ENCODE data around the gene DOCK9. TPM values are rescaled to one million over a fixed set of nuclear protein-coding genes. Genes with fewer than 3 reads are reported as not detected.

DOCK9 gene
- total RNA-seq, 1 donor from 2014 or later = 311 TPM

GRCh38 chr13:98889419-98890085 is 88.3 kb downstream of the DOCK9 start:
- no peak for DNase-seq (ENCODE audit: low read depth, low spot score)

GRCh38 chr13:98888890-98889279 is 89.0 kb downstream of the DOCK9 start:
- DNase-seq (ENCODE audit: low read depth, low spot score) = no peak

GRCh38 chr13:98888222-98888889 is 89.5 kb downstream of the DOCK9 start:
- DNase-seq (ENCODE audit: low read depth, low spot score) = no peak

- DNase-seq (ENCODE audit: low read depth, low spot score) = no peak
Observed at GRCh38 chr13:98886587-98887230, 91.2 kb downstream of the DOCK9 start.

GRCh38 chr13:98885600-98885999 is 92.3 kb downstream of the DOCK9 start:
- DNase-seq (ENCODE audit: low read depth, low spot score) = no peak

GRCh38 chr13:98883998-98884397 is 93.9 kb downstream of the DOCK9 start:
- no peak for DNase-seq (ENCODE audit: low read depth, low spot score)

GRCh38 chr13:98881390-98881789 is 96.5 kb downstream of the DOCK9 start:
- DNase-seq (ENCODE audit: low read depth, low spot score) = no peak

- DNase-seq (ENCODE audit: low read depth, low spot score) = no peak
Observed at GRCh38 chr13:98880677-98881076, 97.2 kb downstream of the DOCK9 start.

GRCh38 chr13:98879957-98880356 is 97.9 kb downstream of the DOCK9 start:
- DNase-seq (ENCODE audit: low read depth, low spot score) = no peak

GRCh38 chr13:98879127-98879520 is 98.7 kb downstream of the DOCK9 start:
- DNase-seq (ENCODE audit: low read depth, low spot score) = no peak

GRCh38 chr13:98878486-98879126 is 99.3 kb downstream of the DOCK9 start:
- no peak for DNase-seq (ENCODE audit: low read depth, low spot score)

GRCh38 chr13:98877936-98878335 is 99.9 kb downstream of the DOCK9 start:
- DNase-seq (ENCODE audit: low read depth, low spot score) = no peak

- no peak for DNase-seq (ENCODE audit: low read depth, low spot score)
Observed at GRCh38 chr13:98877466-98877865, 100.4 kb downstream of the DOCK9 start.

GRCh38 chr13:98875146-98875729 is 102.6 kb downstream of the DOCK9 start:
- no peak for DNase-seq (ENCODE audit: low read depth, low spot score)

- DNase-seq (ENCODE audit: low read depth, low spot score) = no peak
Observed at GRCh38 chr13:98874029-98874397, 103.9 kb downstream of the DOCK9 start.

GRCh38 chr13:98873377-98874028 is 104.4 kb downstream of the DOCK9 start:
- DNase-seq (ENCODE audit: low read depth, low spot score) = no peak

- no peak for DNase-seq (ENCODE audit: low read depth, low spot score)
Observed at GRCh38 chr13:98871727-98872126, 106.1 kb downstream of the DOCK9 start.

GRCh38 chr13:98869408-98870090 is 108.3 kb downstream of the DOCK9 start:
- DNase-seq (ENCODE audit: low read depth, low spot score) = peak; percentile 45

GRCh38 chr13:98868932-98869331 is 108.9 kb downstream of the DOCK9 start:
- DNase-seq (ENCODE audit: low read depth, low spot score) = no peak

GRCh38 chr13:98866882-98867281 is 111.0 kb downstream of the DOCK9 start:
- no peak for DNase-seq (ENCODE audit: low read depth, low spot score)

- no peak for DNase-seq (ENCODE audit: low read depth, low spot score)
Observed at GRCh38 chr13:98860491-98860890, 117.4 kb downstream of the DOCK9 start.

Measured in pulmonary artery endothelial cell (primary cell).